Measurements from ENCODE around the gene STX16. TPM values are rescaled to one million over a fixed set of nuclear protein-coding genes. Genes with fewer than 3 reads are reported as not detected.

Gene STX16
- 16.0 and 17.6 TPM in 2 replicates for total RNA-seq

DNA sequence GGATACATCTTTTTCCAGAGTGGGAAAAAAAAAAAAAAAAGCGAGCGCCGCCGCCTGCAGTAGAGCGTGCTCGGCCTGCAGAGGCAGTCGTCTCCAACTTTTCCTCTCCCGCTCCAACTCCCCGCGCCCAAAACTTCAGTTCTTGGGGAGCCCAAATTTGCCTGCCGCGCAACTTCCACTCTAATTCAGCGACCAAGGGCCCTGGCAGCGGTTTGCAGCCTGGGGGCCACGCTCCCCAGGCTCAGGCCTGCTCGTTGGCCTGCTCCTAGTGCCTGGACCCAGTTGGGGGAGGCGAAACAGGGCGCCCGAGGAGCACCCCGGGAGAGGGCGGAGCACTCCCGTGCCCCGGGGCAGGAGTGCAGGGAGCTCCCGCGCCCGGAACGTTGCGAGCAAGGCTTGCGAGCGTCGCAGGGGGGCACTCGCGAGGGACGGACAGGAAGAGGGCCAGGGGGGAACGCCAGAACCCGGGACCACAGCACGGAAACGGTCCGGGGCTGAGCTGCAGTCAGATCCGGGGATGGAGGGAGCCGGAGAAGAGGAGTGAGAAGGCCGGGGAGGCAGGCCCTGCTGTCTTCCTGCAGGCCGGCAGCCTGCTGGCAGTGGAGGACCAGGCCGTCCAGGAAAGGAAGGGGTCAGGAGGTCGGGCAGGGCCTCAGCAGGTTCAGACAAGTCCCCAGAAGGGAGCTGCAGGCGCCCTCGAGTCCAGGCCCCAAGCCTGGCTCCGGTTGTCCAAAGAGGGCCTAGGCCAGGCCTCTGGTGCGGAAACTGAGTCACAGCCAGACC, at the start of gene STX16:
Gene STX16, plus strand, starts transcription at position 508 of the 783 bp plus-strand sequence. CDS start 724 bp downstream, outside the sequence.

DNA sequence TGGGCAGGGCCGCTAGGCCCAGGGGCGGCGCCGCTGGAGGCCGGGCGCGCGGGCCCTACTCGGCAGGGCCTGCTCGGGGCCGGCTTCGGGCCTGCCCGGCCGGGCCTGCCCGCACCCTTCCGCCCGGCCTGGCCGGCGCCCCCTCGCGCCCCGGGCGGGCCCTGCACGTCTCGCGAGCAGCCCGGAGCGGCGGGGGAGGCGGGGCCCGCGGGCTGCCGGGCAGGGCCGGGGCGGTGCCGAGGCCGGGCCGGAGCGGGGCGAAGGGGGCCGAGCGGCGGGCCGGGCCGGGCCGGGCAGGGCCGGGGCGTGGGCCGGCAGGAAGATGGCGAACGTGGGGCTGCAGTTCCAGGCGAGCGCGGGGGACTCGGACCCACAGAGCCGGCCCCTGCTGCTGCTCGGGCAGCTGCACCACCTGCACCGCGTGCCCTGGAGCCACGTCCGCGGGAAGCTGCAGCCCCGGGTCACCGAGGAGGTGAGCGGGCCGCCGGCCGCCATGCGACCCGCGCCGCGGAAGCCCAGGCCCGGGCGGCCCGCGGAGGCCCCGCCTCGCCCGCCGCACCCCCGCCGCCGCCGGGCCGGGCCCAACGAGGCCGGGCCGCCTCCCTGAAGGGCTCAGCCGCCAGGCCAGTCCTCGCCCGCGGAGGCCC, 41.6 kb downstream of the STX16 start, which contains the start of gene NPEPL1:
Gene NPEPL1, plus strand, starts transcription at position 222 of the 647 bp plus-strand sequence. Its CDS starts 101 bp downstream, at position 323.

Other genes starting within 250 kb of the STX16 start
- gene APCDD1L, start 135.9 kb upstream of the STX16 start, total RNA-seq = 31.0 and 36.9 TPM in 2 replicates
- 17.4 and 31.1 TPM in 2 replicates for gene NPEPL1, start 41.5 kb downstream of the STX16 start, total RNA-seq
- 0.53 TPM in 1 of 2 replicates, not detected in the other for gene GNAS-AS1, start 199.6 kb downstream of the STX16 start, total RNA-seq
- 621 and 623 TPM in 2 replicates for gene GNAS, start 201.4 kb downstream of the STX16 start, total RNA-seq

Data from myometrial cell (primary cell).